ENCODE measurements around the gene SNX27.
"Not testable (repeated sequence)": the region's sequence is repeated elsewhere in the genome, so short reads cannot be mapped to it uniquely, and the experiment has no call there.

SNX27 gene

GRCh38 chr1:151661751-151662150 lies 49.9 kb downstream of the SNX27 start:
- peaks cover 9% of the 10 kb centered on the region for H3K36me3 ChIP-seq (ENCODE audit: control insufficient read depth, insufficient read depth, low read length)
- no peak overlapping the region for H3K27ac ChIP-seq (ENCODE audit: low read depth, low read length)
- no peak overlapping the region for H3K4me3 ChIP-seq (ENCODE audit: low read length)
- no peaks in the 10 kb centered on the region for H3K4me1 ChIP-seq (ENCODE audit: control insufficient read depth, insufficient read depth, low read length)
- H3K27me3 ChIP-seq (ENCODE audit: control insufficient read depth, insufficient read depth, low read length), result no peaks in the 10 kb centered on the region
- H3K9ac ChIP-seq (ENCODE audit: low read length), result no peak overlapping the region

GRCh38 chr1:151668090-151668489 lies 56.2 kb downstream of the SNX27 start:
- no peak overlapping the region for H3K4me3 ChIP-seq (ENCODE audit: low read length)
- H3K9ac ChIP-seq (ENCODE audit: low read length), result no peak overlapping the region
- peaks cover 3% of the 10 kb centered on the region for H3K36me3 ChIP-seq (ENCODE audit: control insufficient read depth, insufficient read depth, low read length)
- no peak overlapping the region for H3K27ac ChIP-seq (ENCODE audit: low read depth, low read length)
- H3K4me1 ChIP-seq (ENCODE audit: control insufficient read depth, insufficient read depth, low read length), result no peaks in the 10 kb centered on the region
- H3K27me3 ChIP-seq (ENCODE audit: control insufficient read depth, insufficient read depth, low read length), result no peaks in the 10 kb centered on the region

- not testable (repeated sequence) for H3K36me3 ChIP-seq (ENCODE audit: control insufficient read depth, insufficient read depth, low read length); H3K27ac ChIP-seq (ENCODE audit: low read depth, low read length); H3K9ac ChIP-seq (ENCODE audit: low read length); H3K4me3 ChIP-seq (ENCODE audit: low read length); H3K4me1 ChIP-seq (ENCODE audit: control insufficient read depth, insufficient read depth, low read length); H3K27me3 ChIP-seq (ENCODE audit: control insufficient read depth, insufficient read depth, low read length)
Observed at GRCh38 chr1:151670036-151670675, 58.3 kb downstream of the SNX27 start.

- Histone ChIP-seq H3K4me3 (ENCODE audit: low read length) (no peak overlapping the region), H3K27ac (ENCODE audit: low read depth, low read length) (no peak overlapping the region), H3K9ac (ENCODE audit: low read length) (no peak overlapping the region), H3K36me3 (ENCODE audit: control insufficient read depth, insufficient read depth, low read length) (peaks cover 3% of the 10 kb centered on the region), H3K27me3 (ENCODE audit: control insufficient read depth, insufficient read depth, low read length) (no peaks in the 10 kb centered on the region), H3K4me1 (ENCODE audit: control insufficient read depth, insufficient read depth, low read length) (no peaks in the 10 kb centered on the region)
Observed at GRCh38 chr1:151673407-151673806, 61.6 kb downstream of the SNX27 start.

DNA sequence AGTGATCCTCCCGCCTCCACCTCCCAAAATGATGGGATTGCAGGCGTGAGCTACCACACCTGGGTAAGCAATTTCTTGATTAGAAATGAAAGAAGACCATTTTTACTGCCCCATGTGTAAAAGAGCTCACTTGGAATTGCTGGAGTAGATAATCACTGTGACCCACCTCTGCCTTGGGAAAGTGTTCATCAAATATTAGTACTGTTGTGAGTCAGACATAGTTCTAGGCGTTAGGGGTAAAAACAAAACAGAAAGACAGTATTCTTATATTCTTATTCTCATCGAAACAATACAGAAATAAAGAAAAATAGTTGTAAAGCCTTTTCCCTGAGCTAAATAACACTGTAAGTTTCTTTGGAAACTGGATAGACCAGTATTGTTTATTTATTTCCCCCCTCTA lies 68.5 kb downstream of the SNX27 start:
- no peaks in the 10 kb centered on the region for H3K36me3 ChIP-seq (ENCODE audit: control insufficient read depth, insufficient read depth, low read length)
- H3K4me1 ChIP-seq (ENCODE audit: control insufficient read depth, insufficient read depth, low read length), result peaks cover 7% of the 10 kb centered on the region
- H3K4me3 ChIP-seq (ENCODE audit: low read length), result no peak overlapping the region
- H3K27ac ChIP-seq (ENCODE audit: low read depth, low read length), result peak overlapping the region; percentile 47
- H3K9ac ChIP-seq (ENCODE audit: low read length), result no peak overlapping the region
- no peaks in the 10 kb centered on the region for H3K27me3 ChIP-seq (ENCODE audit: control insufficient read depth, insufficient read depth, low read length)

DNA sequence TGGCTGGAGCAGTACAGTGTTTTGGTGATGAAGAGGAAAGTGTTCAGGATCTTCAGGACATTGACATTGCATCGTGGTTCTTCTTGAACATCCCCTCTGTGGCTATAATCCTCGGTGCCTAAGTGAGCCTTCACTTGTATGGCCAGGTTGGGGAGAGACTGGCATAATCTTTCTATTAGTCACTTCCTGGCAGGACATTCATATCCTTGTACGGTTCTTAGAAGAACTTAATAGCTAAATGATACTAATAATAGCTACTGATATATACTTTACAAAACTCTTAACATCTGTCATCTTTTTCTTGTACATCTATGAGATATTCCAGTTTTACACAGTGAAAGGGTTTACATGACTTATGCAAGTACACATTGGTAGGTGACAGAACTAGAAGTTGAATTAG lies 69.0 kb downstream of the SNX27 start:
- Histone ChIP-seq H3K27me3 (ENCODE audit: control insufficient read depth, insufficient read depth, low read length) (no peaks in the 10 kb centered on the region), H3K36me3 (ENCODE audit: control insufficient read depth, insufficient read depth, low read length) (no peaks in the 10 kb centered on the region), H3K27ac (ENCODE audit: low read depth, low read length) (peak overlapping the region; percentile 47), H3K9ac (ENCODE audit: low read length) (no peak overlapping the region), H3K4me1 (ENCODE audit: control insufficient read depth, insufficient read depth, low read length) (peaks cover 7% of the 10 kb centered on the region), H3K4me3 (ENCODE audit: low read length) (no peak overlapping the region)

GRCh38 chr1:151681923-151682322 lies 70.1 kb downstream of the SNX27 start:
- Histone ChIP-seq H3K27ac (ENCODE audit: low read depth, low read length) (no peak overlapping the region), H3K9ac (ENCODE audit: low read length) (no peak overlapping the region), H3K36me3 (ENCODE audit: control insufficient read depth, insufficient read depth, low read length) (no peaks in the 10 kb centered on the region)

DNA sequence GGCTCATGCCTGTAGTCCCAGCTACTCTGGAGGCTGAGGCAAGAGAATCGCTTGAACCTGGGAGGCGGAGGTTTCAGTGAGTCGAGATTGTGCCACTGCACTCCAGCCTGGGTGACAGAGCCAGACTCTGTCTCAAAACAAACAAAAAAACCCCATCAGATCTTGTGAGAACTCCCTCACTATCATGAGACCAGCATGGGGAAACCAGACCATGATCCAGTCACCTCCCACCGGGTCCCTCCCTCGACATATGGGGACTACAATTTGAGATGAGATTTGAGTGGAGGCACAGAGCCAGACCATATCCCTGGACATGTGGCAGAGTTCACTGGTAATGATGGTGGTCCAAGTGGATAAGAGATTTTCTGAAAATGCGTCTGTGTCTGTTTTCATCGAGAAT lies 71.1 kb downstream of the SNX27 start:
- H3K36me3 ChIP-seq (ENCODE audit: control insufficient read depth, insufficient read depth, low read length); H3K4me1 ChIP-seq (ENCODE audit: control insufficient read depth, insufficient read depth, low read length); H3K27ac ChIP-seq (ENCODE audit: low read depth, low read length); H3K4me3 ChIP-seq (ENCODE audit: low read length); H3K9ac ChIP-seq (ENCODE audit: low read length); H3K27me3 ChIP-seq (ENCODE audit: control insufficient read depth, insufficient read depth, low read length): not testable (repeated sequence)

More at GRCh38 chr1:151681923-151682322, 70.1 kb downstream of the SNX27 start:
- Histone ChIP-seq H3K4me1 (ENCODE audit: control insufficient read depth, insufficient read depth, low read length) (peaks cover 7% of the 10 kb centered on the region), H3K27me3 (ENCODE audit: control insufficient read depth, insufficient read depth, low read length) (no peaks in the 10 kb centered on the region), H3K4me3 (ENCODE audit: low read length) (no peak overlapping the region)

DNA sequence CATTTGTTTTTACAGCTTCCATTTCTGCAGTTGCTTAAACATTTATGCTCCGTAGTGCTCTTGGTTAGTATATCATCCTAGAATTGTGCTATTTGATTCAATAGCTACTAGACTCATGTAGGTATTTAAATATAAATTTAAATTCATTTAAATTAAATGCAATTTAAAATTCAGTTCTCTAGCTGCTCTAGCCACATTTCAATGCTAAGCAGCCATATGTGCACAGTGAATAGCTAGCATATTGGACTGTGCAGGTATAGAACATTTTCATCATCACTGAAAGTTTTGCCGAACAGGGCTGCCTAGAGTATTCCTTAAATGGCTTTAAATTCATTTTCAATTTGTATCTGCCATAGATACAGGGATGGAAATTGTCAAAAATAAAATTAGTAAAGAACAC lies 72.3 kb downstream of the SNX27 start:
- H3K27me3 ChIP-seq (ENCODE audit: control insufficient read depth, insufficient read depth, low read length), result no peaks in the 10 kb centered on the region
- H3K27ac ChIP-seq (ENCODE audit: low read depth, low read length), result no peak overlapping the region
- H3K9ac ChIP-seq (ENCODE audit: low read length), result no peak overlapping the region
- no peak overlapping the region for H3K4me3 ChIP-seq (ENCODE audit: low read length)
- peaks cover 7% of the 10 kb centered on the region for H3K4me1 ChIP-seq (ENCODE audit: control insufficient read depth, insufficient read depth, low read length)
- H3K36me3 ChIP-seq (ENCODE audit: control insufficient read depth, insufficient read depth, low read length), result no peaks in the 10 kb centered on the region

DNA sequence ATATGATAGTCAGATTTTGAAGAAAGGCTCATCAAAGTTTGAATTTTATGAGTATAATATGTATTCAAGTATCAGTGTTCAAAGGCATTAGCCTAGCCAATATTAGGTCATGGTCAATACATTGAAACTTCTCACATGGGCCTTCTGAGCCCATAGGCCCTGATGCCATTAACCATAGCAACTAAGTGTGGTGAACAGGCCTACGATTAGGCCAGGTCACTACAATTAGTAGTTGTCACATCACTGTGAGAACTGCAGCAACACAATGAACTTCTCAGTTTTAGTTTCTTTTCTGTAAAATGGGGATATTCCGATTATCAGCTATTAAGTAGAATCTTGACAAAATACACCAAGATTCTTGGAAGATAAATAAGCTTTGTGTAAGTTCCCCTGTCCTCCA lies 74.7 kb downstream of the SNX27 start:
- Histone ChIP-seq H3K27ac (ENCODE audit: low read depth, low read length) (no peak overlapping the region), H3K9ac (ENCODE audit: low read length) (no peak overlapping the region), H3K4me3 (ENCODE audit: low read length) (no peak overlapping the region), H3K4me1 (ENCODE audit: control insufficient read depth, insufficient read depth, low read length) (no peaks in the 10 kb centered on the region), H3K27me3 (ENCODE audit: control insufficient read depth, insufficient read depth, low read length) (no peaks in the 10 kb centered on the region), H3K36me3 (ENCODE audit: control insufficient read depth, insufficient read depth, low read length) (no peaks in the 10 kb centered on the region)

DNA sequence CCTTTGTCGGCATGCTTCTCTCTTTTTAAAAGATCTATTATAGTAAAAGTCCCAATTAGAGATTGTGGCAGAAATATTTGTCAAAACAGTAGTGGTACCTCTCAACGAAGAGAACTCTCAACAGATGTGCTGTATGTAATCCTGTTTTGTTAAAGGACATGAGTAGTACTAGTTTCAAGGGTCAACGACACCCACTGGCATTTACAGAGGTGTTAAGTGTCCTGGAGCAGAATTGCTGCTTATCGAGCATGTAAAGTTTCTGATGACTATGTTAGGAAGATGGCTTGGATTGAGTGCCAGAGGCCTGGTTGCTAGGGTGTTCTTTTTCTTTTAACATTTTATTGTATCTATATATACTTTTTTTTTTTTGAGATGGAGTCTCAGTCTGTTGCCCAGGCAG lies 77.6 kb downstream of the SNX27 start:
- H3K4me1 ChIP-seq (ENCODE audit: control insufficient read depth, insufficient read depth, low read length), result no peaks in the 10 kb centered on the region
- no peak overlapping the region for H3K27ac ChIP-seq (ENCODE audit: low read depth, low read length)
- no peak overlapping the region for H3K9ac ChIP-seq (ENCODE audit: low read length)
- no peaks in the 10 kb centered on the region for H3K27me3 ChIP-seq (ENCODE audit: control insufficient read depth, insufficient read depth, low read length)
- H3K4me3 ChIP-seq (ENCODE audit: low read length), result no peak overlapping the region
- peaks cover 7% of the 10 kb centered on the region for H3K36me3 ChIP-seq (ENCODE audit: control insufficient read depth, insufficient read depth, low read length)

DNA sequence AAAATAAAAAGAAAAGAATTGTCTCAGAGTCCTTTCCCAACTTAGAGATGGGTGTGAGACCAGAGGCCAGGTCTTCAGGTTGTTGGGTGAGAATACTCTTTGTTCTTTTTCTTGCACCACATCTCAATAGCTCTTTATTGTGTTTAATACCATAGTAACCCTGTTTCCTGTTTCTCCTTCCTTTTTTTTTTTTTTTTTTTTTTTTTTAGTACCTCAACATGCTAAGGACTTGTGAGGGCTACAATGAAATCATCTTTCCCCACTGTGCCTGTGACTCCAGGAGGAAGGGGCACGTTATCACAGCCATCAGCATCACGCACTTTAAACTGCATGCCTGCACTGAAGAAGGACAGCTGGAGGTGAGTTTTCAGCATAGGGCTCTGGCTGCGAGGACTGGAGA lies 80.4 kb downstream of the SNX27 start:
- H3K27ac ChIP-seq (ENCODE audit: low read depth, low read length), result no peak overlapping the region
- no peak overlapping the region for H3K9ac ChIP-seq (ENCODE audit: low read length)
- no peaks in the 10 kb centered on the region for H3K4me1 ChIP-seq (ENCODE audit: control insufficient read depth, insufficient read depth, low read length)
- H3K36me3 ChIP-seq (ENCODE audit: control insufficient read depth, insufficient read depth, low read length), result peaks cover 16% of the 10 kb centered on the region
- H3K27me3 ChIP-seq (ENCODE audit: control insufficient read depth, insufficient read depth, low read length), result no peaks in the 10 kb centered on the region
- H3K4me3 ChIP-seq (ENCODE audit: low read length), result no peak overlapping the region

GRCh38 chr1:151693057-151693651 lies 81.3 kb downstream of the SNX27 start:
- Histone ChIP-seq H3K36me3 (ENCODE audit: control insufficient read depth, insufficient read depth, low read length) (peaks cover 20% of the 10 kb centered on the region), H3K4me1 (ENCODE audit: control insufficient read depth, insufficient read depth, low read length) (no peaks in the 10 kb centered on the region), H3K9ac (ENCODE audit: low read length) (no peak overlapping the region), H3K27me3 (ENCODE audit: control insufficient read depth, insufficient read depth, low read length) (no peaks in the 10 kb centered on the region), H3K4me3 (ENCODE audit: low read length) (no peak overlapping the region), H3K27ac (ENCODE audit: low read depth, low read length) (no peak overlapping the region)

All from rectal smooth muscle tissue (tissue), 1 donor.